Muscle of leg (tissue), 11 donors: ENCODE data around the gene PTPN18. TPM values are rescaled to one million over a fixed set of nuclear protein-coding genes. Genes with fewer than 3 reads are reported as not detected.
"Not testable (repeated sequence)": the region's sequence is repeated elsewhere in the genome, so short reads cannot be mapped to it uniquely, and the experiment has no call there.

Source experiments
- DNase-seq: peaks from one replicate; pipeline ENCODE4 v3.0.0; 2013
- H3K27ac ChIP-seq: one replicate; pipeline ENCODE4 v1.5.1; 2013; ENCODE audit warnings: mild to moderate bottlenecking, low read length, control low read depth
- H3K27me3 ChIP-seq: one replicate; pipeline ENCODE4 v1.6.1; 2013; ENCODE audit warnings: low read length; ENCODE audit not compliant: control insufficient read depth, insufficient read depth
- H3K36me3 ChIP-seq: one replicate; pipeline ENCODE4 v1.6.1; 2013; ENCODE audit warnings: low read length; ENCODE audit not compliant: control insufficient read depth, insufficient read depth
- H3K4me1 ChIP-seq: one replicate; pipeline ENCODE4 v1.6.1; 2013; ENCODE audit warnings: low read length; ENCODE audit not compliant: control insufficient read depth, insufficient read depth
- H3K4me3 ChIP-seq: one replicate; pipeline ENCODE4 v1.5.1; 2013; ENCODE audit warnings: low read length, control low read depth
- H3K9me3 ChIP-seq: replicated peaks from 2 replicates; pipeline ENCODE4 v1.6.1; 2013; ENCODE audit warnings: low read depth, low read length; ENCODE audit not compliant: control insufficient read depth
- WGBS: methylation state at CpG from one replicate; pipeline ENCODE4 v1.1.5; 2013; ENCODE audit warnings: missing lambda C conversion rate; ENCODE audit not compliant: insufficient coverage; 5-methylcytosine and 5-hydroxymethylcytosine counted together
- polyA plus RNA-seq, 8 donors: library from polyadenylated mRNA; unstranded; fragments of 120-200 nt; gene quantifications; one replicate each; pipeline versions ENCODE4 v1.2.1 to v1.2.3, GENCODE V29; 2013; ENCODE audit warnings: inconsistent platforms in 1 of 8, low replicate concordance in 1 of 8; ENCODE audit not compliant: insufficient read length in 8 of 8, insufficient read depth in 1 of 8
- total RNA-seq: library from RNA; stranded (reverse); fragments of 120-200 nt; gene quantifications from one replicate; pipeline ENCODE4 v1.2.4, GENCODE V29; 2013

Gene PTPN18
- total and polyA plus RNA-seq, 9 donors, result 11.0 to 27.3 (median 17.4) TPM

DNA sequence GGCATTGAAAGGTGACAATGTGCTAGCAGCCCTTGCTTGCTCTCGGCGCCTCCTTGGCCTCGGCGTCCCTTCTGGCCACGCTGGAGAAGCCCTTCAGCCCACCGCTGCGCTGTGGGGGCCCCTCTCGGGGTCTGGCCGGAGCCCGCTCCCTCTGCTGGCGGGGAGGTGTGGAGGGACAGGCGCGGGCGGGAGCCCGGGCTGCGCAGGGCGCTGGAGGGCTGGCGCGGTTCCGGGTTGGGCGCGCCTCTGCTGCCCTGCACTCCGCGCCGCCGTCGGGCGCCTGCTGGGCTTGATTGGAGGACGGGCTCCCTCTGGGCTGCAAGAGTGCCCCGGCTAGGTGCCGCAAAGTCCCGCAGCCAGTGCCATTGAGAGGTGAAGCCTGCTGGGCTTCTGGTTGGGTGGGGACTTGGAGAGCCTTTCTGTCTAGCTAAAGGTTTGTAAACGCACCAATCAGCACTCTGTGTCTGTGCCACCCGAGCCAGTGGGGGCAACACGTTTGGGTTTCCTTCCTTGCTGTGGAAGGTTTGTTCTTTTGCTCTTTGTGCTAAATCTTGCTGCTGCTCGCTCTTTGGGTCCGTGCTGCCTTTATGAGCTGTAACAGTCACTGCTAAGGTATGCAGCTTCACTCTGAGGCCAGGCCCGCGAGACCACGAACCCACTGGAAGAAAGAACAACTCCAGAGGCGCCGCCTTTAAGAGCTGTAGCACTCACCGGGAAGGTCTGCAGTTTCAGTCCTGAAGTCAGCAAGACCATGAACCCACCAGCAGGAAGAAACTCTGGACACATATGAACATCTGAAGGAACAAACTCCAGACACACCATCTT is 27.9 kb upstream of the PTPN18 start:
- Histone ChIP-seq H3K4me1 (peaks cover 3% of the 10 kb centered on the region), H3K9me3 (no peaks in the 10 kb centered on the region), H3K4me3 (no peak overlapping the region), H3K27ac (no peak overlapping the region), H3K36me3 (no peaks in the 10 kb centered on the region), H3K27me3 (peaks cover 18% of the 10 kb centered on the region)
- no peak for DNase-seq
- 79% methylated on average over 37 of the region's 43 CpGs for WGBS

DNA sequence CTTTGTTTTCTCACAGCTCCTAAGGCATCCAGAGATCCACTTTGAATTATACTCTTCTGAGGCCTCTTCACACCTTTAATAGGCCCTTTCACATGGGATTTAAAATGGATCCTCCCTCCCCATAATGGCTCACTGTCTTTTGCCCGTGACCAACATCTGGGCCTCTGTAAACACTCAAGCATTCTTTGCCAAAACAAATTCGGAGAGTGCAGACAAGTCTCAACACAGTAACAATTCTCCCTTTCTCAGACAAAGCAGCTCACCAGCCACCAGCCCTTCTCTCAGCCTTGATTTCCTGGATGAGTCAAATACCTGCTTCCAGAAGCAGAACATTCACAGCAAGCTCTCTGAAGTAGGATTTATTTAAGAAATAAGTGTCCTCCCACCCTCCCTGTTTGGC is 27.1 kb upstream of the PTPN18 start:
- no peaks in the 10 kb centered on the region for H3K9me3 ChIP-seq
- no peak overlapping the region for H3K27ac ChIP-seq
- DNase-seq, result no peak
- H3K4me3 ChIP-seq, result no peak overlapping the region
- H3K36me3 ChIP-seq, result no peaks in the 10 kb centered on the region
- peaks cover 18% of the 10 kb centered on the region for H3K27me3 ChIP-seq
- WGBS, result 17% methylated on average over 1 of the region's 2 CpGs
- H3K4me1 ChIP-seq, result peaks cover 3% of the 10 kb centered on the region

- no peak overlapping the region for H3K4me3 ChIP-seq
- H3K9me3 ChIP-seq, result no peaks in the 10 kb centered on the region
- WGBS, result 18% methylated on average over 14 of the region's 29 CpGs
- no peaks in the 10 kb centered on the region for H3K36me3 ChIP-seq
- peak; percentile 78 for DNase-seq
- H3K27ac ChIP-seq, result no peak overlapping the region
- peaks cover 11% of the 10 kb centered on the region for H3K4me1 ChIP-seq
- peaks cover 16% of the 10 kb centered on the region for H3K27me3 ChIP-seq
These were observed 23.4 kb upstream of the PTPN18 start for GRCh38 chr2:130332271-130333073.

DNA sequence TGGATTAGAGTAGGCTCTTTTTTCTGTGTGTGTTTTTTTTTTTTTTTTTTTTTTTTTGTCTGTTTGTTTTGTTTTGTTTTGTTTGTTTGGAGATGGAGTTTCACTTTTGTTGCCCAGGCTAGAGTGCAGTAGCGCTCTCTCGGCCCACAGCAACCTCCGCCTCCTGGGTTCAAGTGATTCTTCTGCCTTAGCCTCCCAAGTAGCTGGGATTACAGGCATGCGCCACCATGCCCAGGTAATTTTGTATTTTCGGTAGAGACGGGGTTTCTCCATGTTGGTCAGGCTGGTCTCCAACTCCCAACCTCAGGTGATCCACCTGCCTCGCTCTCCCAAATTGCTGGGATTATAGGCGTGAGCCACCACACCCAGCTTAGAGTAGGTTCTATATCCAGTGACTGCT is 22.6 kb upstream of the PTPN18 start:
- H3K36me3 ChIP-seq, H3K9me3 ChIP-seq, DNase-seq, H3K27ac ChIP-seq, H3K4me3 ChIP-seq: not testable (repeated sequence)
- Histone ChIP-seq H3K27me3 (peaks cover 12% of the 10 kb centered on the region), H3K4me1 (peaks cover 14% of the 10 kb centered on the region)
- 93% methylated on average over 6 of the region's 8 CpGs for WGBS

DNA sequence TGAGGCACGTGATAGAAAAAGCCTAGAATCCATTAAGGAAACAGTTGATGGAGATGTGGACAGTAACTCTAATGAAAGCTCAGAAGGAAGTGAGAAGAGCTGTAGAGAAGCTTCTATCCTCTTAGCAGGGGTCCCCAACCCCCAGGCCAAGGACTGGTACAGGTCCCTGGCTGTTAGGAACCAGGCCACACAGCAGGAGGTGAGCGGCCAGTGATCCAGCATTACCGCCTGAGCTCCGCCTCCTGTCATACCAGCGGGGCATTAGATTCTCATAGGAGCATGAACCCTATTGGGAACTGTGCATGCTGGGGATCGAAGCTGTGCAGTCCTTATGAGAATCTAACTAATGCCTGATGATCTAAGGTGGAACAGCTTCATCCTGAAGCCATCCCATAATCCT is 21.8 kb upstream of the PTPN18 start:
- 59% methylated on average over 5 of the region's 6 CpGs for WGBS
- H3K4me1 ChIP-seq, result peaks cover 20% of the 10 kb centered on the region
- H3K9me3 ChIP-seq, result no peaks in the 10 kb centered on the region

GRCh38 chr2:130335226-130335625 is 20.6 kb upstream of the PTPN18 start:
- peaks cover 10% of the 10 kb centered on the region for H3K36me3 ChIP-seq
- H3K4me1 ChIP-seq, result peaks cover 32% of the 10 kb centered on the region
- no peak overlapping the region for H3K4me3 ChIP-seq
- H3K9me3 ChIP-seq, result no peaks in the 10 kb centered on the region
- H3K27me3 ChIP-seq, result peaks cover 11% of the 10 kb centered on the region
- H3K27ac ChIP-seq, result no peak overlapping the region
- DNase-seq, result no peak

More for the DNA sequence above, 21.8 kb upstream of the PTPN18 start:
- DNase-seq, result no peak
- Histone ChIP-seq H3K36me3 (peaks cover 7% of the 10 kb centered on the region), H3K4me3 (no peak overlapping the region), H3K27me3 (peaks cover 12% of the 10 kb centered on the region), H3K27ac (no peak overlapping the region)

- Histone ChIP-seq H3K4me1 (peaks cover 41% of the 10 kb centered on the region), H3K27ac (peak overlapping the region; percentile 31), H3K4me3 (no peak overlapping the region), H3K9me3 (no peaks in the 10 kb centered on the region), H3K27me3 (peaks cover 9% of the 10 kb centered on the region), H3K36me3 (peaks cover 19% of the 10 kb centered on the region)
- 71% methylated on average over 8 of the region's 13 CpGs for WGBS
- DNase-seq, result no peak
These were observed 19.5 kb upstream of the PTPN18 start for GRCh38 chr2:130336150-130336876.

DNA sequence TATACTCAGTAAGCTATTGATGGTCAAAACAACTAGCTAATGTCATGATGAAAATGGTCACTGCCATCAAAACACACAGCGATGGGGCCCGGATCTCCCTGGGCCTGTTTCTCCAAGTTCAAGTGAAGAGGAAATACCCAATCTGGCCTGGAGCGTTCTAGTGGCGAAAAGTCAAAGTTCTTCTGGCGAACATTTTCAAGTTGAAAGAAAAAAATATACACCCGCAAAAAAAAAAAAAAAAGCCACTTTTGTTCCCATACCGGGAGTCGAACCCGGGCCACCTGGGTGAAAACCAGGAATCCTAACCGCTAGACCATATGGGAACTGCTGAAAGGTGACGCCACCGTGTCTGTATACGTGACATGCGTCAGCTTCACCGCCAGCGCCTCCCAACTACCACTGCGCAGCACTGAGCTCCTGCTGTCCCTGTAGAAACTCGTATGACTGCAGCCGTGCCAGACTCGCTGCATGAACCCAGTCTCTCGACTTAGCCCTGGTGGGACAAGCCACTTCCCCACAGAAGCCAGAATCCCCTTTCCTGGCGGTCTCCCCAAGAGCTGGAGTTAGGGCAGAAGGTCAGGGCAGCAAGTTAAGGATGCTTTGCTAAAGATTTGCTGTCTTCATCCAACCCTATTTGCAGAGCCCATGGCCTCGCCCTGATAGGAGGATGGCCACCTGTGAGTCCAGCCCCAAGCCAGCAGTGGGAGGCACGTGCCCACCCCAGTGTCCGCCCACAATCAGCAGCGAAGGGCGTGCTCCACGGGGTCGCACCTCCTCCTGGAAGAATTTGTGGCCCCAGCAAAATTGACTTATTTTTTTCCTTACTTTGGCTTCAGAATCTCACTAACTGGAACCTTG is 18.8 kb upstream of the PTPN18 start:
- H3K9me3 ChIP-seq, result no peaks in the 10 kb centered on the region
- peak; percentile 91 for DNase-seq
- H3K27me3 ChIP-seq, result peaks cover 3% of the 10 kb centered on the region
- peak overlapping the region; percentile 46 for H3K4me3 ChIP-seq
- H3K27ac ChIP-seq, result peak overlapping the region; percentile 72
- peaks cover 19% of the 10 kb centered on the region for H3K36me3 ChIP-seq
- 2% methylated on average over 24 of the region's 29 CpGs for WGBS
- peaks cover 43% of the 10 kb centered on the region for H3K4me1 ChIP-seq

- DNase-seq, result no peak
- H3K27ac ChIP-seq, result peak overlapping the region; percentile 72
- H3K4me1 ChIP-seq, result peaks cover 40% of the 10 kb centered on the region
- no CpG with 5 or more reads among the region's 8 CpGs for WGBS
- no peaks in the 10 kb centered on the region for H3K27me3 ChIP-seq
- peak overlapping the region; percentile 46 for H3K4me3 ChIP-seq
- no peaks in the 10 kb centered on the region for H3K9me3 ChIP-seq
- H3K36me3 ChIP-seq, result peaks cover 19% of the 10 kb centered on the region
These were observed 18.0 kb upstream of the PTPN18 start for GRCh38 chr2:130337735-130338325.
